Mucosa of gallbladder (tissue), 1 donor: ENCODE measurements around the gene CDK5RAP2. TPM values are rescaled to one million over a fixed set of nuclear protein-coding genes. Genes with fewer than 3 reads are reported as not detected.
"Not testable (repeated sequence)": the region's sequence is repeated elsewhere in the genome, so short reads cannot be mapped to it uniquely, and the experiment has no call there.

Experiments
- DNase-seq: peaks from one replicate; pipeline ENCODE4 v3.0.0-alpha.2; 2020; ENCODE audit warnings: low spot score
- total RNA-seq: library from RNA; stranded (reverse); gene quantifications from one replicate; pipeline ENCODE4 v1.2.1, GENCODE V29; 2021
- donor health status: DM: no; HTN: no; CAD: no.

The CDK5RAP2 gene
- total RNA-seq, 1 donor from 2014 or later: 43.3 TPM

DNA sequence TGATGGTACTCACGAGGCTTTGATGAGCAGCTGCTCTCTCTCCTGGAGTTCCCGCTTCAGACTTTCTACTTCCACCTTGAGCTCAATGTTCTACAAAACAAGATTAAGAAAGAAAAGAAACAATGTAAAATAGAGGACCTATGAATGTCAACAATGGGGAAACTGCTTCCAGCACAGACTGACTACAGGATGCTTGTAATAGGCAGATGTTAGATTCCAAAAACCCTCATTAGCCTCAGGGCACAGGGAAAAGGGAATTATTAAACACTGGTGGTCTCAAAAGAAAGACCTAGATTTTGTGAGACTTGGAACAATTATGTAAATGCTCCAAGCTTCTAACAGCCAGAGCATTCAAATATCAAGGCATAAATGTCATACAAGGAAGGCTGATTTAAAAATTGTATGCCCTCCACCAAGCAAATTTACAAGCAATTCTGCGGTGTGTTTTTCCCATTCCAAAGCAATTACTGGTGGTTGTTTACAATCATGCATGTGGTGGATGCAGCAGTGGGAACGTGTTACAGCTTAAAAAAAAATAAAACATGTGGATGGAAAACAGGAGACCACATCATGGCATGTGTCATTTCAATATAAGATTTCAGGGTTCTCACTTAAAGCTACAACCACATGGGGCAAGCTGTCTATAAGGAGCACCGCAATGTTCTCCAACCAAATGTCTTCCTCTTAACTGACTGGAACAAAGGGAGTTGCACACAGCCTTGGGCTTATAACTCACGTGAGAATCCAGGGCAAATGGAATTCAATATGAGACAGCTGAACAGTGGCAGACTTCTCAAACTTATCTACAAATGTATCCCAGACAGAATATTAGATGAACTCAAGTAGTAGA is 34.0 kb downstream of the CDK5RAP2 start:
- DNase-seq: no peak

DNA sequence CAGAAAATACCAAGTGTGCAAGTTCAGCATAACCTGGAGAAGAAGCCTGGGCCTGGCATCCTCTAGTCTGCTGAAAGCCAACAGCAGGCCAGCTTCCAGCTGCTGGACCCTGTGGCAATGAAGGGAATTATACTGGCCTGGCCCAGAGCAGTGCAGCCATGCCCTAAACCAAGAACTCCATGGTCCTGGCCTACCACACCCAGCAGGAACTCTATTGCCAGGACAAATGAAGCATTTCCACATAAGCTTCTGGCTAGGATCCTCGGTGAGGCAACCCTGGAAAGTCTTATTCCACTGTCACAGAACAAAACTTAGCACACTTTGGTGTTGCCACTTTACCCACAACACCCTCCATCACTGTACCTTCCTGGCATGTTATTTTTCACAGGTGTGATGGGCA is 35.5 kb downstream of the CDK5RAP2 start:
- no peak for DNase-seq

DNA sequence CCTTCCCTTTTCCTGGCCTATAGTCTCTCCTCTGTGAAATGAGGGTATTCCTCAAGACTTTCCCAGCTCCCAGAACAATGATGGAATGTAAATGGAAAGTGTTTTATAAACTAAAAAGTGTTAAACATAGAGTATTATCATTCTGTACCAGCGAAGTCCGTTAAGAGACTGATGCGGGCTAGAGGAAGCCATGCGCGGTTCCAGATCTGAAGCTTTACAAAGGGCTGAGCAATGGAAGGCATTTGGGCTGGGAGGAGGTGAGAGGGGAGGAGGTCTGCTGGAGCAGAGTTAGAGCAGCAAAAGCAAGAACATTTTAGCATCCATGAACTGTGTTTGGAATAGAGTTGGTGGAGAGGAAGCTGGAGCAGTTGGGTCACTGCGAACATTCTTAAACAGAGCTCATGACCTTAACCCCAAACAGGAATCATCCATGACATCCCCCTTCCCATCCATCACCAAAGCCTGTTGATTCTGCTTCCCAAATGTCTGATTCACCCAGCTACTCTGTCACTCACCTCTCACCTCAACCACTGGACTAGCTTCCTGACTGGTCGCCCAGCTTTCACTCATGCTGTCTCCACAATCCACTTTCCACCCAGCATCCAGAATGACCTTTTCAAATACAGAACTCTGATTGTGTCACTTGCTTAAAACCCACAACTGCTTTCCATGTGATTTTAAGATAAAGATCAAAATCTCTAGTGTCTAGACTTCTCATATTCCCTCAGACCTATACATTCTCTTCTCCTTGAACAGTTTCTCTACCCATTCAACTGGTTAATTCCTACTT is 37.1 kb downstream of the CDK5RAP2 start:
- no peak for DNase-seq

DNA sequence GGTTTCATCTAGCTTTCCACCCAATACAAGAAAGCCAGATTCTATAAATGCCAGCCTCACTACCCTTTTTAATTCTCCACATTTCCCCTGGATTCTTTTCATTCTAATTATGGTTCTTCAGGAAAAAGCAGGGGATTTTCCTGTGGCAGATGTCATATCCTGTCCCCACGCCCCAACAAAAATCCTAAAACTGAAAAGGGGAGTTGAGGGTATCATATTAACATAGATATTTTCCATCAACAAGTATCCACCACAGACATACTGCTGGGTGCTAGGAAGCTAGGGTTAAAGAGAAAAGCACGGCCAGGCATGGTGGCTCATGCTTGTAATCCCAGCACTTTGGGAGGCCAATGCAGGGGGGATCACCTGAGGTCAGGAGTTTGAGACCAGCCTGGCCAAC is 38.0 kb downstream of the CDK5RAP2 start:
- no peak for DNase-seq

DNA sequence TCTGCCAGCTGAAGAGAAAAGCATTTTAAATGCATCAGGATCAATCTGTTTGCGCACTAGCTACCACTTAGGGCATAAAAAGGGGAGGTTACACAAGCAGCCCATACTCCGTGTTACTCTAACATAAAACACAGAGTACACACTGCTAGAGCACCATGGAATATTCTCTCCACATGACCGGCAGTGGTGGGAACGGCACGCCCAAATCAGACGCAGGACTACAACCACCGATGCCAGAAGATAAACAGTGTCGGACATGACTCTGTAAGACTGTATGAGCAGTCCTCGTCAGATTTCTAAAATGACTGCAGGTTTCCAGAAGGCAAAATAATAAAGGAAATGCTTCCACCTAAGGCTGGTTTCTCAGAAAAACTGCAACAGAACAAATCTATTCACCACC is 40.0 kb downstream of the CDK5RAP2 start:
- no peak for DNase-seq

DNA sequence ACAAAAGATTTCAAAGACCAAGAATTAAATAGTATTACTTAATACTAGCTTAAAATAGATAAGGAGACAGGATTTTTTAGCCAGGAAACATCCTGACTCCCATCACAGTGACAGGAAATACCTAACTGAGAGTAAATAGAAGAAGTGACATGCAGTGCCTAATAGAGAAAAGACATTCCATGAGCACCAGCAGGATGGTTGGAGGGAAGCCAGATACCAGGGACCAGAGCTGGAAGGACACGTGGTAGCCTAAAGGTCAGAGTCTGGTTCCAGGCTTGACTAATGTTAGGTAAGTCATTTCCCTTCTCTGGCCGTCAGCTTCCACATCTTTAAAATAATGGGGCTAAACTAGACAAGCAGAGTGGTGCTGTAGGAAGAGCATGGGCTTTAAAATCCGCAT is 41.6 kb downstream of the CDK5RAP2 start:
- DNase-seq: no peak

DNA sequence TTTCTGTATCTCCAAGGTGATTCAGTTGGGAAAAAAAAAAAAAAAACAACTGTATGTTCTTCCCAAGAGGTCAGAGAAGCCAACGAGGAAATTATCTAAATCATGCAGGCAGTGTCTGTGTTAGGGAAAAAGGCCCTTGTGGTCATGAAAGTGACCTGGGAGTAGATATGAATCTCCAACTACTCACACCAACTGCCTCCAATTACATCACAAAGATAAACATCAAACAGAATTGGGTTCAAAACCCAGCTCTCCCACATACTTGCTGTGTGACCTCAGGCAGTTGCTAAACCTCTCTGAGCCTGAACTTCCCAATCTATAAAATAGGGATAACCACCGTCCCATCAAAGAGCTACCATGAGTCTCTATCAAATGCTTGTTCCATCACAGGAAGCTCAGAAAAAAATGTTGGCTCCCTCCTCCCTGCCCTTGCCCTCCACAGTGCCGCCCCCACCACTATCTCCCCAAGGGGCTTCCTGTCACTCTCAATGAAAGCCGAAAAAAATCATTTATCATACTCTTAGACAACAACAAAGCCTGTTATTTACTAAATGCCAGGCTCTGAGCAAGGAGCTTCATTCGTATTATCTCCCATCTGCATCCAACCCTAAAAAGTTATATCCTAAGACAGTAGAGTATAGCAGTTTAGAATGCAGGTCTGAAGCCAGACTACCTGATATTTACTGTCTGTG is 42.9 kb downstream of the CDK5RAP2 start:
- no peak for DNase-seq

DNA sequence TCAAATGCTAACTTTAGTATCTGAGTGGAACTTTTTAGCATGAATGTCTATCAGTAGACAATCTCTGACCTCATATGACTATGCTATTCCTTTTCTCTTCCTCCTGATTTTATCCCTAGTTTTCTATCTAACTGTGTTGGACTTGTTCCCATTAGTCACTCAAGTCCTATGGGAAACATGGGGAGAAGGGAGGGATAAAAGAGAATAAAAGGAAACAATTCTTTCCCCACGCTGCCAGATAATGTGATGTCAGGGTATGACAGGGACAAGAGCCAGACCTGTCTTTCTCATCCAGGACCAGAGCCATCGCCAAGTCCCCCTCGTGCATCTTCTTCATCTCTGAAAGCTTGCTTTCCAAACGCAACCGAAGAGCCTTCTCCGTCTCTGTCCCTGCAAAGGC is 43.9 kb downstream of the CDK5RAP2 start:
- DNase-seq: no peak

DNA sequence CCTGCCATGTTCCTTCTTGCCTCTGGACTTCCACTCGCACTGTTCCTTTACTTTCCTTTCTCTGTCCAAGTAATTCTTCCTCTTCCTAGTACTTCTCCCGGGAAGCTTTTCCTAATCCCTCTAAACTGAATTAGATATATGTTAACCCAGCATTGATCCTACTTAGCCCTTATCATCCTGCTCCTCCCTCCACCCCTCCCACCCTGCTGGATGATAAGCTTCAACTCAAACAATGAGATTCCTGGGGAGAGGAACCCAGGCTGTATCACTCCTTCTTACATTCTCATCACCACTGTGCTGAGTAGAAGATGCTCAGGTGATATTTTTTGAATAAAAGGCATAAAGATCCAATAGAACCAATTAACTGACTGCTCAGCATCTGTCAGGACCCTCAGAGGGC is 45.7 kb downstream of the CDK5RAP2 start:
- DNase-seq: no peak

DNA sequence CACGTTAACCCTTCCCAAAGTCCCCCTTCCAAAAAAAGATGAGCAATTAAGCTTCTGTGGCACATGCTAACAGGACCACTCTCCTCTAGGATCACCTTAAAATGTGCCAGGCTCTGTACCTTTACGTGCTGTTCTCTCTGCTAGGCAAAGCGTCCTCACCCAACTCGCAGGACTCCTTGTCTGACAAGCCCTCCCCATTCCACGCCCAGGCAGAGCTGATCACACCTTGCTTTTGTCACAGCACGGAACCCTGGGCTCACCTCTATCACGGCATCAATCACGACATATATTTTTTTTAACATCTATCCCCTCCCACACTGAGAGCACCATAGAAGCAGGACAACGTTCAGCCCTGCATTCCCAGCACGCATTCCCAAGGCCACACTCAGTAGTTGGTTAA is 47.1 kb downstream of the CDK5RAP2 start:
- no peak for DNase-seq

DNA sequence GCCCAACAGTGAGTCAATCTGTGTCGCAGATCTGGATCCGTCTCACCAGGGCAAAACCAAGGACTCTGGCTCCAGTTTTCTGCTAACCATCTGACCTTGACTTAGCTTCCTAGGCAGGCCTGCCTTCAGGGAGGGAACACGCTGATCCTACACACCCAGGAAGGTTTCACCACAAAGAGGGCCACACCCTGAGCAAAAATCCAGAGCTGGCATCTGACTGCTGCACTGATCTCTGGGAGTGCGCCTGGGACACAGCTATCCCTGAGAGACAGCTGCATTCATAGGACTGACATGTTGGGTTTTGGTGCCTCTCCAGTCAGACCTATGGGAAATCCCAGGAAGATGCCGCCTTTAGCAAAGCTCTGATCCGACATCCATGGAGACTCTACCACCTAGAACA is 47.5 kb downstream of the CDK5RAP2 start:
- DNase-seq: peak; percentile 74

DNA sequence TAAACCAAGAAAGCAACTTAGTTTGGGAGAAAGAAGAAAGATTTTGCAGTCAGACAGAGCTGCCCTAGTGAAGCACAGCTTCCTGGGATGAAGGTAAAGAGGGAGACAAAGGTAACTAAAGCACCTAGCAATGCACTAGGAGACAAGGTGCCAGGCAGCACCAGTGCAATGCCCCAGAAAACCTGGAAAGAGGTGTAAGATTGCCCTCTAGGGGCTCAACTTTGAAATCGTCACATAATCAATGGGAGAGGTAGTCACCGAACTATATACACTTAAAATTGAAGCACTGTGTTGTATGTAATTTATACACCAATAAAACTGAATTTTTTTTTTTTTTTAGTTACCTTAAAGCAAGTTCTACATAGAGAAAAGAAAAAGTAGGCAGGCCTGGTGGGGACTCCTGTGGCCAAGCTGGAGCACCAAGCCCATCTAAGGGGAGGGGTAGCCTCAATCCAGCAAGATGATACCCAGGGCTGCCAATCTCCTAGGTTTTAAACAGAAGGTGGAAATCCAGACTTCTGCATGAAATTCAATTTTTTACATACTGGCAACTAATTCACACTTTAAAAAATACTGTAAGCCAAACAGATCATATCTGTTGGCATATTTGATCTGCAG is 48.2 kb downstream of the CDK5RAP2 start:
- DNase-seq: no peak

DNA sequence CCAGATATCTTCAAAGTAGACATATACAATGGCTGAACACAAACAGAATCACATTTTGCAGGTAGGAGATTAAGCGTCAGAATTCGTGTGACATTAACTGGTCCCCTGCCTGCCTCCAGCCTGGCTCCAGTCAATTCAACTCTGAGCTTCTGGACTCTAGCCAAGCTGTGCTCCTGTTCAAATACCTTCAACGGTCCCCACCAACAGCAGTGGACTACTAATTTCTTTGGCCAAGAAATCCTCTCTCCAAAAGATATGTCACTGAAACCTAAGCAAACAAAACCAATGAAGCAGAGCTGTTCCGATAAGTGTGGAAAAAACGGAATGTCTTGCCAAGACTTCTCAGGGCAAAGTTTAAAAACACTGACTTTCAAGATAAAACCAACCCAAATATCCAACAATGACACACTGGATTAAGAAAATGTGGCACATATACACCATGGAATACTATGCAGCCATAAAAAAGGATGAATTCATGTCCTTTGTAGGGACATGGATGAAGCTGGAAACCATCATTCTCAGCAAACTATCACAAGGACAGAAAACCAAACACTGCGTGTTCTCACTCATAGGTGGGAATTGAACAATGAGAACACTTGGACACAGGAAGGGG is 49.6 kb downstream of the CDK5RAP2 start:
- DNase-seq: not testable (repeated sequence)

DNA sequence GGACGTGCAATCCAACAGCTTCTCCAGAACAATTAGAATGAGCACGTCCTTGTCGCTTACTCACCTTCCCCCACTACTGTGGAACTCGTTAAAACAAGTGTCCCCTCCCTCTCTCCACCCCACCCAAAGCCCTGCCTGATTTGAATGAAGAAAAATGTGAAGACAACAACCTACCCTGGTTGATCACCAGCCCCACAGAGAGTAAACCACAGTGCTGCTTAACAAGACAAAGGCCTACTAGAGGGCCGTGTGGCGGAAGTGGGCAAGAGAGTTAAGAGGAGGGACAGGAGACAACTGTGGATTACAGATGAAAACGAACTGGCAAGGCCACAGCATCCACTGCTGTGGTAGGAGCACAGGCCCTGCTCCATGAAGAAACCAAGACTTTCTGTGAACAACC is 51.1 kb downstream of the CDK5RAP2 start:
- DNase-seq: no peak

DNA sequence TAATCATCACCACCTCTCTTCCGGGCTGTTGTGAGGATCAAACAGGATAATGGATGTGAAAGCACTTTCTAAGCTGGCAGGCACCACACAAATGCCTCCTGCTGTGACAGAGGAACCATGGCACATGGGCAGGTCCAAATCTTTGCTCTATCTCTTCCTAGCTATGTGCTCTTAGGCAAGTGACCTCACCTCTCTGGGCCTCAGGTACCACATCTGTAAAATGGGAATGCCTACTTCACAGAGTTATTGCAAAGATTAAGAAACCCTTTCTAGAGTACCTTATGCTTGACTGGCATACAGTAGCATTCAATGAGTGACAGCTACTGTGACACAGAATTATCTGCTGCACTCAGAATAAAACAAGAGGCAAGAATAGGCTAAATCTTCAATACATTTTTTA is 51.6 kb downstream of the CDK5RAP2 start:
- DNase-seq: no peak

DNA sequence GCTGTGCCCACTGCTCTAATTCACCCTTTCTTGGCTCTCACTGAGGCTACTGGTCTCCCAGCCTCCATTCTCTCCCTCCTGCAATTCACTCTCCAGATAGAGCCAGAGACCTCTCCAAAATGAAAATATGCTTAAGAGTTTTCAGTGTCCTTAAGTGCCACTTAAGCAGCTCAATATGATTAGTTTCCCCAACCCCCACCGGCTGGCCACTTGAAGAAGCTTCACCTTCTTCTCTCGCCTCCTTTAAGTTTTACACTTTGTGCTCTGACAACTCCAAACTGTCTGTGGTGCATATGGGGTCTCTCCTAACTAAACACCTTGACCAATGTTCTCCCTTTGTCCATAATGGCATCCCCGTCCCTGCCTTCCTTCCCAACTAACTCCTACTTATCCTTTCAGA is 53.4 kb downstream of the CDK5RAP2 start:
- no peak for DNase-seq

DNA sequence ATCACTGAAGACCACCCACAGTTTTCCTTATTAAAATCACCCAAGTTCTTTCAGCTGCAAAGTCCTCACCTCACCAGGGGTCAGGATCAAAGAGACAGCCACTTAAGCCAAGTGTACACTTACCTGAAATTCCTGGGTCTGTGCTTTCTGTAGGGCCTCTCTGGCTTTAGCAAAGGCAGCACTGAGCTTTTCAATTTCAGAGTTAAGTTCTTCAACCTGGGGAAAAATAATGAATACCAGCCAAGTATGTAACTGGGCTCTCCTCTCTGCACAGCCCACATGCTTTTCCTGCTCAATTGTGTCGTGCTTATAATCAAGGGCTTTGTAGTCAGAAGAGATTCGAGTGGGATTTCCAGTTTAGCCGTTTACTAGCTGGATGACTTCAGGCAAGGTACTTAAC is 55.1 kb downstream of the CDK5RAP2 start:
- no peak for DNase-seq

DNA sequence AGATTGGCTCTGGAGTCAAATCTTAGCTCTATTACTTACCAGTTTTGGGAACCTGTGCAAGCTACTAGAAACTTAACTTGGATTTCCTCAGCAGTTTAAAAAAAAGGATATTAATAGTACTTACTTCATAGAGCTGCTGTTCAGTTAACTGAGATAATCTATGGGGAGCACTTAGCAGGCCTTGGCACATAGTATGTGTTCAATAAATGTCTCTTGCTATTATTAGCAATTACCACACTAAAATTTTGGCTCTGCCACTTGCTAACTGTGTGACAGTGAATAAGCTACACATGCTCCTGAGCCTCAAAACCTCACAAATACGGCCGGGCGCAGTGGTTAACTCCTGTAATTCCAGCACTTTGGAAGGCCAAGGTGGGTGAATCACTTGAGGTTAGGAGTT is 55.9 kb downstream of the CDK5RAP2 start:
- DNase-seq: no peak

DNA sequence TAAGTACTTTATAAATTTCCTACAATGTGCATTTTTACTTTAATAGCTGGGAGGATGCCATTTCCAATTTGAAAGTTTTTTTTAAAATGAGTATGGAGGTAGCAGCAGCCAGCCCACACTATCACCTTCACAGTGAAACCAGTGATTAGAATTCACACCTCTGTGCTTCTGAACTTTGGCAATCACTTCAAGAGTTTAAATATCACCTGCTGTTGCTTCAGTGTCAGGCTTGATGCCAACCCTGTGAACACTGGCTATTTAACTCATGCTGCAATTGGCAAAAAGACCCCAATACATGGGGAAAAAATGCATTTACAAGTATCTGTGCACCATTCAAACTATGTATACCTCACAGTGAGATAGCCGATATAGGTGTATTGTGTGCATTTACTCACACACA is 57.4 kb downstream of the CDK5RAP2 start:
- DNase-seq: no peak

DNA sequence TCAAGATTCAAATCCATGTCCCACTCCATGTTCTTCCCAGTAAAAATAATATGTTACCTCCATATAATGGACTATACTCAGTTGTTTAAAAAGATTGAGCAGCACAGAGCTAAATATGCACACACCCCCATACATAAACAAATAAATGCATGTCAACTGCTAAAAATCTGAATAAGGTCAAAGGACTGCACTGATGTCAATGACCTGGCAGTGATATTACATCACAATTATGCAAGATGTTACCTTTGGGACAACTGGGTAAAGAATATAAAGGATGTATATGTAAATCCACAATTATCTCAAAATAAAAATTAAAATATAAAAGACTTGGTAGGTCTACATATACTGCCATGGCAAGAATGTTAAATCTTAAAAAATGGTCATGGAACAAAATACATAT is 57.9 kb downstream of the CDK5RAP2 start:
- DNase-seq: no peak

DNA sequence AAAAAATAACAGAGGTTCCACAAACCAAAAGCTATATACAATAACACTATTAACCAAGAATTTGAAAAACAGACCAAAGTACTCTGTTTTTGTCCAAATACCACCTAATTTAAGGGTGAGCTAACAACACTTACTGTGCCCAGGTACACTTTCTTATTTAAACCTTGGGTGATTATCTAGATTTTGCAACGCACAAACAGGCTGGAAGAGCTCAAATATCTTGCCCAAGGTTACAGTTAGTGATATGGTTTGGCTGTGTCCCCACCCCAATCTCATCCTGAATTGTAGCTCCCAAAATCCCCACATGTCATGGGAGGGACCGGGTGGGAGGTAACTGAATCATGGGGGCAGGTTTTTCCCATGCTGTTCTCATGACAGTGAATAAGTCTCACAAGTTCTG is 58.9 kb downstream of the CDK5RAP2 start:
- no peak for DNase-seq

DNA sequence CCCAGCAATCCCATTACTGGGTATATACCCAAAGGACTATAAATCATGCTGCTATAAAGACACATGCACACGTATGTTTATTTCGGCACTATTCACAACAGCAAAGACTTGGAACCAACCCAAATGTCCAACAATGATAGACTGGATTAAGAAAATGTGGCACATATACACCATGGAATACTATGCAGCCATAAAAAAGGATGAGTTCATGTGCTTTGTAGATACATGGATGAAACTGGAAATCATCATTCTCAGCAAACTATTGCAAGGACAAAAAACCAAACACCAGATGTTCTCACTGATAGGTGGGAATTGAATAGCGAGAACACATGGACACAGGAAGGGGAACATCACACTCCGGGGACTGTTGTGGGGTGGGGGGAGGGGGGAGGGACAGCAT is 64.0 kb downstream of the CDK5RAP2 start:
- DNase-seq: not testable (repeated sequence)
